Fibroblast of skin of left quadriceps (primary cell): ENCODE results near the gene NR1I3.
"Not testable (repeated sequence)": the region's sequence is repeated elsewhere in the genome, so short reads cannot be mapped to it uniquely, and the experiment has no call there.

Experiments
- DNase-seq, 2 experiments: peaks; one replicate each; pipeline ENCODE4 v3.0.0-alpha.2; 2013; ENCODE audit warnings: low read depth in 2 of 2

Gene NR1I3

DNA sequence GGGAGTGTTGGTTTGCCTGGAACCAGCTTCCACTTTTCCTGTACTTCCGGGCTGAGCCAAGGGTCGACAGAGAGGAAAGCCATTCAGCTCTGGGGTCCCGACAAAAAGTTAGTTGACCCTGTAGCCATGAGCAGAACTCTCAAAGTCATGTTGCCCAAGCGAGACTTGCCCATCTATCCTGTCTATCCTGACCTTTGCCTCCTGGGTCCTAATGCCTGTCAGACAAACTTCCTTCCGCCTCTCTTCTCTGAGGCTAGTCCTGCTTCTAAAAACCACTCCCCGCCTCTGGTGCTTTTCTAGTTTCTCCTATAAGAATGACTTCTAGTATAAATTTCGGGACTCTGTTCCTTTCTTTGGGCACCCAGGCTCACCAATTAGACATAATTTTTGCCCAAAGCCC lies 12.8 kb upstream of the NR1I3 start:
- no peak for DNase-seq

DNA sequence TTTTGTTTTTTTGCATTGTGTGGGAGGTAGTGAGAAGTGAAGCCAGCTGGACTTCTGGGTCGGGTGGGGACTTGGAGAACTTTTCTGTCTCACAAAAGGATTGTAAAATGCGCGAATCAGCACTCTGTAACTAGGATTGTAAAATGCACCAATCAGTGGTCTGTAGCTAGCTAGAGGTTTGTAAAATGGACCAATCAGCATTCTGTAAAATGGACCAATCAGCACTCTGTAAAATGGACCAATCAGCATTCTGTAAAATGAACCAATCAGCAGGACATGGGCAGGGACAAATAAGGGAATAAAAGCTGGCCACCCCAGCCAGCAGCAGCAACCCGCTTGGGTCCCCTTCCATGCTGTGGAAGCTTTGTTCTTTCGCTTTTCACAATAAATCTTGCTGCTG lies 12.1 kb upstream of the NR1I3 start:
- not testable (repeated sequence) for DNase-seq

DNA sequence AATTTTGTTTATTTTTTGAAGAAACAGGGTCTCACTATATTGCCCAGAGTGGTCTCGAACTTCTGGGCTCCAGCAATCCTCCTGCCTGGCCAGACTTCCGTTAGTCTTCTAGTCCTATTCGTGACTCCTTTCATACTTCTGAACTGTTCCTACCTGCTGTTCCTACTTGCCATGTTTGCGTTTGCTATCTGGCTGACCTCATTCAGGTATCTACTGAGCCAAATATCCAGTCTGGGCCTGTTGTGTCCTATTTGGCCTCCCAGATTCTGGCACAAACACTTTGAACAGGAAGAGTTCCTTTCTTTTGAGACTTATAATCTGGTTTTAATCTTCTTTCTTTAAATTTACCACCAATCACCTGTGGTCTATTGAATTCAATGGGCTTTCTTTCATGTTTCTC lies 6.9 kb upstream of the NR1I3 start:
- no peak for DNase-seq

DNA sequence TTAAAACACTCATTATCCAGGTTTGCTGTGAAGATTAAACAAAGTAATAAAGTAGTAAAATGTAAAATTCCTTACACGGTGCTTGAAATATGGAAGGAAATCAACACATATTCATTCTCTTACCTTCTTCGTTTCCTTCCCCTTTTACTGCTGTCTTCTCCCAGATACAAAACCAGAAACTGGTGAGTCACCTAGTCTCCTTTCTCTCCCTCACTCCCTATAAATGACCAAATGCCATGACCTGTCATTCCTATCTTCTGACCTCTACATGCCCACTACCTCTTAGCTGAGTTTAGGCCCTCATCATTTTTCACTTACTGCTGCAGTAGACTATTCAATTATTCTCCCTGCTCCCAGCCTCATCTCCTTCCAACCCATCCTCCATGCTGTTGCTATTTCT lies 4.3 kb upstream of the NR1I3 start:
- DNase-seq = no peak

DNA sequence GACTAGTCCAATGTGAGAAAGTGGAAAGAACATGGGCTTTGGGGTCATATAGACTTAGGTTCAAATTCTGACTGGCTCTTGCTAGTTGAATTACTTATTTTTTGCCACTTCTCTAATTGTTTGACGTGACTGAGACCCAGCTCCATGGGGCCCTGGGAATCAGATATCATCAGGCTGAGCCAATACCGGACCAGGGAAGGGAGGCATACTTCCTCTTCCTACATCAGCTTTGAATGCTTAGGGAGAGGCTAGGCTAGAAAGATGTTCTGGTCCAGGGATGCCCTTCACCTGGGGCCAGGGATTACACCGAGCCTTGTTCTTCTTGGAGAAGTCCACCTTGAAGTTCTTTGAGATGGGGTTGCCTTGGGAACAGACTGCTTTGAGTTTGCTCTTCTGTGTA lies 3.7 kb upstream of the NR1I3 start:
- DNase-seq = no peak

DNA sequence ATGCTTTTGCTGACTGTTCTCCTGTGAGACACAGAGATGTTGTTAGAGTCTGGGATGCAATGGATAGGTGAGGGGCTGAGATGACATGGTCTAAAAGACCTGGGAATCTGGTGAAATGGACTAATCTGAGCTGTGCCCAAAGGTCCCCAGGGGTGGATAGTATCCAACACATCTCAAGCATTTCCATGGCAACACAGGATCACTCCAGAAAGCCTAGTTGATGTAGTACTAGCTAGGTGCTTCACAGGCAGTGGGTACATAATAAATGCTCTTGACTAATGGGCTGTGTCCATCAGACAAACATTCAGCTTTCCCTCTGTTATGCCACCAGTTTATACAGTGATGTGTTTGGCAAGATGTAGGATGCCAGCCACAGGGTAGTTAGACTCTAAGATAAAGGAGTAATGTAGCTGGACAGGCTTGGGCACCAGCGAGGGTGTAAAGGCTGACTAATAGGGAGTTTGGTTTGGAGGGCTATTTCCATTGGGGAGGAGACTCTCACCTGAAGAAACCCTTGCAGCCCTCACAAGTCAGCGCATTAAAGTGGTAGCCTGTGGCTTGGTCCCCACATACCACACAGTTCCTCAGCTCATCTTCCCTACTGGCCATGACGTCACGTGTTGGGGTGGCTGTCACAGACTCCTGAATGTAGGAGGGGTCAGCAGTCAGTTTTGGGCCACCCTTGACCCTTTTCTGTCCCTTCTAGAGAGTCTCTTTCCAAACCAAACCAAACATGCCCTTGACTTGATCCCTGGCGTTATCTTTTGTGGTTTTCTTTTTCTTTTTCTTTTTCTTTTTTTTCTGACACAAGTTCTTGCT lies 1.8 kb downstream of the NR1I3 start:
- no peak for DNase-seq

DNA sequence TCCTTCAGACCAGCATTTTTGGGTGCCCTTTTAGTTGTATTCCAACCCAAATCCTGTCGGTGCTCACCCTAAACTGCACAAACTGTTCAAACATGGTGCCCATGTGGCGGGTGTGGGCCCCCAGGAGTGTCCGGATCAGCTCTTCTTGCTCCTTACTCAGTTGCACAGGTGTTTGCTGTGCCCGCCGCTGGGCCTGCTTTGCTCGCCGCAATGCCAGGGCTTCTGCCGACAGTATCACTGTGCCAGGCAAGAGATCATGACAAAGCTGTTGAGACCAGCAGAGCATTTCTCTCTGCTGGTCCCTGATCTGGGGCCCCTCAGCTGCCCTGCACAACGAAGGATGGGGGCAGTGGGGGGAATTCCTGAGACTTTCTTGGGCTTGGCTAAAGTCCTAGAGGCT lies 4.9 kb downstream of the NR1I3 start:
- DNase-seq = no peak

DNA sequence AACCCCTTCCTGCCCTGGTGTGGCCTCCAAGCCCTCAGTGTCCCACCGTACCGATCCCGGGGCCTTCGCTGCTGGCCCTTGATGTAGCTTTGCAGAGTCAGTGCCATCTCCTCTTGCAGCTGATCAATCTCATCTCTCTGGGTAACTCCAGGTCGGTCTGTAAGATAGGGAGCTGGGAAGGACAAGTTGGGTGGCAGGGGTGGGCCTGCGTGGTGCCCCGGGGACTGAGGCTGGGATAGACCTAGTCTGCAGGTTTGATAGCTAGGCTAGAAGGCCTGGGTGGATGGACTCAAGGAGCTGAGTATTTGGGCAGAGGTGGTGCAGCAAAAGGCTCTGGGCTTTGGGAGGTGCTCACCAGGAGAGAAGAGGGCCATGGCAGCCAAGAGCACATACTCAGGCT lies 7.2 kb downstream of the NR1I3 start:
- no peak for DNase-seq

DNA sequence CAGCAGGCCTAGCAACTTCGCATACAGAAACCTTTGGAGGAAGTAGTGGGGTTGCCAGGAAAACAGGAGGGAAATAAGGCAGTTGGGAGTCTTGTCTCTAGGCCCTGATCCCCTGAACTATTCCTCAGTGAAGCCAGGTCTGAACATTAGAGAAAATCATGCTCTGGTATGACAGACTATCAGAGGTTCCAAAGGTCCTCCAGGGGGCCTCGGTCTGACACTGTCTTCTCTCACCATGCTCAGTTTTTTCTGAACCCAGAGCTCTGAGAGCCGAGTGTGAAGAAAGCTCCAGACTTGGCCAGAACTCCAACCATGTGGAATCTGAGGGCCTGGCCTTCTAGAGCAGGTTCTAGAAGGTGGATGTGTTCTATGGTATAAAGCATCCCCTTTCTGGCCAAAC lies 8.1 kb downstream of the NR1I3 start:
- no peak for DNase-seq

DNA sequence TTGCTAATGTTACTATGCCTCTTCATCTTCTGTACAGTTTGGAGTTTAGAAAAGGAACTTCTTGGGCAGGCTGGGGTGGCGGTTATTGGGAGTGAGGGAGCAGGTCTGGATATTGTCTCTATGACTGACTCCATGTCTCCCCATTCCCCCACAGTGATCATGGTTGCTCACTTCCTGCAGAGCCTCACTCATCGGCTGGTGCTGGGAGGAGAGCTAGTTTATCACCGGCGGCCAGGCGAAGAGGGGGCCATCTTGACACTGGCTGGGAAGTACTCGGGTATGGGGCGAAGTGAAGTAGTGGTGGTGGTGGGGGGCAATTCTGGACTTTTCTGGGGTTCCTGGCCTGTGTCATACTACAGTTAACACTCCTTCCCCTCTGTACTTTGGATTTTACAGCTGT lies 10.0 kb downstream of the NR1I3 start:
- DNase-seq = no peak

DNA sequence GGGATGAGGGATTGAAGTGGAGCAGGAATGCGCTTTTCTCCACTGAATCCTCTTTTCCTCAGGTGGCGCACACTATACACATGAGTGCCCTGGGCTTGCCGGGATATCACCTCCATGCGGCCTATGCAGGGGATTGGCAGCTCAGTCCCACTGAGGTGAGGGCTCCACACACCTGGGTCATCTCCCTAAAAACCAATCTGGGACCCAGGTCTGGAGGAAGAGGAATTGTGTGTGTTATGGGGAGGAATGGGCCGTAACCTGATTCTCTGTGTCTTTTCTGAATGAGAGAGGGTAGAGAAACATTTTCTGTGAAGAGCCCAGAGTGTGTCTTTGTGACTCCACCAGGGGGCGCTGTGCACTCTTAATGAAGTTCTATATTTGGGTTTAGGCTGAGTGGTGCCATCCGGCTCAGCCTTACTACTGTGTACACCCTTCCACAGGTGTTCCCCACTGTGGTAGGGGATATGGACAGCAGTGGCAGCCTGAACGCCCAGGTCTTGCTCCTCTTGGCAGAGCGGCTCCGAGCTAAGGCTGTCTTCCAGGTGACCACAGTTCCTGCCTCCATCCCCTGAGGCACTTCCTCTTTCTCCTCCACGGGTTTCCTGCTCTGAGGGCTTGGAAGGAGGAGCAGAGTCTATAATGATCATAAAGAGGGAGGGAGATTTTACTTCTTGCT lies 10.7 kb downstream of the NR1I3 start:
- peak; percentile 26 to 39 for DNase-seq

DNA sequence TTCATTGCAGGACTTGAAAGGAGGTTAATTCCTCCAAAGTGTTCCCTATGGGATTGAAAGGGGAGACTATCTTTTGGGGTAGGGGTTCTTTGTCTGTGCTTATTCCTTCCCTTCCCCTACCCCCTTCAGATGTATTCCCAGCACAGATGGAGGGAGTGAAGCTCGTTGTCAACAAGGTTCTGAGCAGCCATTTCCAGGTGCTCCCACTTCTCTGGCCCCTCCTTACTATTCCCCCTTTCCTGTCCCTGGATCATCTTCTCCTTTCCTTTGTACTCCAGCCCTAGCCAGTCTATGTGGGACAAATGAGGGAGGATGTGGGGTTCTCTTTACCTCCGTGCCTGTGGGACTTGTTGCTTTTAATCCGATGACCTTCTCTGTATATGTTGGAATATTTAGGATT lies 11.2 kb downstream of the NR1I3 start:
- DNase-seq = no peak

DNA sequence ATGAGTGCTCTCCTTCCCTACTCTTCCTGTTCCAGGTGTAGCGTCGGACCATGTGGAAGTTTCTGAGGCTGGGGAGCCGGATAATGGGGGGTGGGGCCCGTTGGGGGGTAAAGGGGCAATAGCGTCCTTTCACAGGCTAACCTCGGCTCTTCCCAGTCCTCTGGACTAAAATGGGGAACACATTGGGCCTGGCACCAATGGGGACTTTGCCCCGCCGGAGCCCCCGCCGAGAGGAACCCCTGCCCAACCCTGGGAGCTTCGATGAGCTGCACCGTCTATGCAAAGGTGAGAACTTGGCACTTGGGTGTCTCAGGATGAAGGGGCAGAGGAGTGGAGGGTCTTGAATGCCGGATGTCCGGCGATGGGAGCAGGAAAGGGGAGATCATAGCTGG lies 11.7 kb downstream of the NR1I3 start:
- no peak for DNase-seq

DNA sequence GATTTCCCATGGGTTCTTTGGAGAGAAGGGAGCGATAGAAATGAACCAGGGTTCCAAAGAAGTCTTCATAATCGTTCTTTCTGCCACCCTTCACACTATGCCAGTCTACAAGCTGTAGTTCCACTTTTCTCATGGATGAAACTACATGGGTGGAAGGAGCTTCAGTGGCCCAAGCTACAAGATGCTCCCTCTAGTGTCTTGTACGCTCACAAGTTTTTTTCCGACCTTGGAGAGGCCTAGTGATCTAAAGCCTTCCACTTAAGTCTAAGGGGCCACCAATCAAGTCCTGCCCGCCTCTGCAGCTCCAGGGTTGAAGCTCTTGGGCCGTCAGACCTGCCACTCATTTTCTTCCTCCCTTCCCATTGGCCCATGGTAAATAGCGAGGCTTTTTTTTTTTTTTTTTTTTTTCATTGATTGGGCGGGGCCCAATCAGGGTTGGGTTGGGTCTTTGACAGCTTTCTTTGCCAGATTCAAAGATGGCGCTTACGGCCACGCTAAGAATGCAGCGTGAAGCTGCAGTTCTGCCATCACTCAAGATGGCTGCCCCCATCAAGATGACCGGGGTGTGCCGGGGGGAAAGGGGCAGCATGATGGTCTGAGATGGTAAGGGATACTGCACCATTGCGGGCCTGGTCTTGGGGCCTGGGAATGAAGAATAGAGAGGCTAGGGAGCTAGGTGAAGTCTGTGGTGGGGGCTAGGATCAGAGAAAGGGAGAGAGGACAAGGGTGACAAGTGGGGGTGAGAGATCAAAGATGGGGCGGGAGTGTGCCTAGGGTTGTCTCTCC lies 12.3 kb downstream of the NR1I3 start, which contains the start of gene TOMM40L:
Gene TOMM40L (plus strand): TSS at position 527 of the 786 bp plus-strand sequence. CDS start 430 bp downstream, outside the sequence.
- DNase-seq = peak; percentile 99

DNA sequence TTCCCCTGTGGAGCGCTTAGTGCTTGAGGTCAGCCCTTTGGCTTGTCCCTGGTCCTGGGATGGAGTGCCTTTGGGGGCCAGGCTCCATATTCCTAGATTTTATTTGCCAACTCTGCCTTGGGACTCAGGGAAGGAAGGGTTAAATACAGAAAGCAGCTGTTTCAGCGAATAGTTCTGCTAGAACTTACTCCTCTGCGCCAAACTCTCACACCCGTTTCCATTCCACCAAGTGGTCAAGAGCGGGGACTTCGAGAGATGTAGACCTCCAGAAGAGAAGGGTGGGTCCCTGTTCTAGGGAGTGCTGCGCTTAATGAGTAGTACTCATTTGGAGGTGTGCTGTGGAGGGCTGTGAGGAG lies 12.8 kb downstream of the NR1I3 start:
- DNase-seq = no peak

DNA sequence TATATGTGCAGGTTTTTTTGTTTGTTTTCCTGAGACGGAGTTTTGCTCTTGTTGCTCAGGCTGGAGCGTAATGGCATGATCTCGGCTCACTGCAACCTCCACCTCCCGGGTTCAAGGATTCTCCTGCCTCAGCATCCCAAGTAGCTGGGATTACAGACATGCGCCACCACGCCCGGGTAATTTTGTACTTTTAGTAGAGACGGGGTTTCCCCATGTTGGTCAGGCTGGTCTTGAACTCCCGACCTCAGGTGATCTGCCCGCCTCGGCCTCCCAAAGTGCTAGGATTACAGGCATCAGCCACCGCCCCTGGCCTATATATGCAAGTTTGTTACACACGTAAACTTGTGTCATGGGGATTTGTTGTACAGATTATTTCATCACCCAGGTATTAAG lies 13.3 kb downstream of the NR1I3 start:
- not testable (repeated sequence) for DNase-seq

DNA sequence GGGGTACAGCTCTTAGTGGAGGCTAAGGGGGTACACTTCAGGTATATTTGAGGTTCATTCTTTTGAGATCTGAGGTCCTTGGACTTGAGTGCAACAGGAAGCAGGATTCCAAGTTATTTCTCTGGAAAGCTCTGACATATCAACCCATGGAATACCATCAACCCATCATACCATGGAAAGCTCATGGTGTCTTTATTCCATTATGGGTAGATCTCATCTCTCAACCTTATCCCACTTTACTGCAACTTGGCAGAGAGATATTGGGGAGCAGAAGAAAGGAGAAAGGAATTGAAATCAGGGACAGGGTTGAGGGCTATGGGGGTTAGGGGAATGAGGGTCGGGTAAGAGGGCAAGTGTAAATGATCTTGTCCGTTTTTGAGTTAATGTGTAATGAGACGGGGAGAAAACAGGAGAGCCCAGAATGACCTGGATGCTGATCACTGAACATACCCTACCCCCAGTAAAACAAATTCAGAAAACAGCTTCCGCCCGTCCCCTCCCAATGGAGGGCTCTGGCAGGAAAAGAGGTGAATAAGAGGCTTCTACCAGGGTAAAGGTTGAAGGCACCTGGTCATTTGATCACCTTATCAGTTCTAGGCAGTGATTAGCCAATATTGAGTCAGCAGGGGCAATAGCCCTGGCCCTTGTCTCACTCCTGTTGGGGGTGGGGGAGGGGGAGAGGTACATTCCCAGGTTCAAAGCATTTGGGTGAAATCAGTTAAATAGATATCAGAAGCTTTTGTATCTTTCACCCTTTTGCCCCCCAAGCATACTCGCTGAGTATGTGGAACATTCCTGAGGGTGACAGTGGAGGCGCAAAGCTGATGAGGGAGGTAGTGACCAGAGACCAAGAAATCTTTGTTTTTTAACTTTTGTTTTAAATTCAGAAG lies 14.0 kb downstream of the NR1I3 start:
- DNase-seq = no peak

DNA sequence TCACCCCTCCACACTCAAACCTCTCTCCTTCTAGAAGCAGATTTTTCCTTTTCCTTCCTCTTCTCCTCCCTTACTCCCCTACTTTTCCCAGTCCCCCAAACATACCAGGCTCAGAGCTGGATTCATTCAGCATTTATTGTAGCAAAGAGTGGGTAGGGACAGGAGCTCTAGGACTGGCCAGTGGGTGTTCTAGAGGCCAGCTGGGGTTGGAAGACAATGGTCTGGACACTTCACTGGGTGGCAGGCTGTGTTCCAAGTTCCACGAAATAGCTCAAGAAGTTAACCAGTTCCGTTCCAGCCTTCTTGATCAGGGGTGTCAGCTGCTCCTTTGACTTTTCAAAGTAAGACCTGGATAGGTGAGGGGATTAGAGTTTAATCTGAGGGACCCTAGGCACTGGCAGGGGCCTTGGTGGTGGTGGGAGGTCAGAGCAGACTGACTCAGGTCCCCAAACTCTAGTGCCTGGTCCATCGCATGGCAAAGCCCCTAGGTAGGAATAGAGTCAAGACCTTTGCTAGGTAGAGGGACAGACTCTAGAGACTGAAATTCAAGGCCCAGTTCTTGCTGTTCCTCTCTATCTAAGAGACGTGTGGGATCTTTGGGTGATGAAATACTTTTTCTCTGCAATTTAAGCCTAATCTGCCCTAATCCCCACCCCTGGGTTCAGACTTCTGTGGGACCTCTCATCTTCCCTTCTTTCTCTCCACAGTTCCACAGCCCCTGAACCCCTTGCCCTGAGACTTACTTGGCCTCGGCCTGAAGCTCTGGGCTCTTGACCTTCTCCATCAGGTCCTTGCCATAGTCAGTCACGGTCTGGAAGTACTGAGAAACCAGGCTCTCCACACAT lies 15.6 kb downstream of the NR1I3 start:
- no peak for DNase-seq

DNA sequence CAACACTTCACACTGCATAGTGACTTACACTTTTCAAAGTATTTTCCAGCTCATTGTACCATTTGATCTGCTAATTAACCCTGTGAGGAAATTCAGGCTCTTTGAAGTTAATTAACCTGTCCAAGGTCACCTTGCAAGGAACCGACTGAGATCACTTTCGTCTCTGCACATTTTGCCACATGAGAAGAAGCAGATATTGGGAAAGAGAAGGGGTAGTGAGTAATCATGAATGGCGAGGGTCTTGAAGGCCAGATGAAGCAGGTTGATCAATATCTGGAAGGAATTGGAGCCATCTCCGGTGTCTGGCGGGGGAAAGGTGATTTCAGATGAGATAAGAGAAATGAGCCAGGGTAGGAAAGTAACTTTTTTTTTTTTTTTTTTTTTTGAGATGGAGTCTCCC lies 18.0 kb downstream of the NR1I3 start:
- no peak for DNase-seq

DNA sequence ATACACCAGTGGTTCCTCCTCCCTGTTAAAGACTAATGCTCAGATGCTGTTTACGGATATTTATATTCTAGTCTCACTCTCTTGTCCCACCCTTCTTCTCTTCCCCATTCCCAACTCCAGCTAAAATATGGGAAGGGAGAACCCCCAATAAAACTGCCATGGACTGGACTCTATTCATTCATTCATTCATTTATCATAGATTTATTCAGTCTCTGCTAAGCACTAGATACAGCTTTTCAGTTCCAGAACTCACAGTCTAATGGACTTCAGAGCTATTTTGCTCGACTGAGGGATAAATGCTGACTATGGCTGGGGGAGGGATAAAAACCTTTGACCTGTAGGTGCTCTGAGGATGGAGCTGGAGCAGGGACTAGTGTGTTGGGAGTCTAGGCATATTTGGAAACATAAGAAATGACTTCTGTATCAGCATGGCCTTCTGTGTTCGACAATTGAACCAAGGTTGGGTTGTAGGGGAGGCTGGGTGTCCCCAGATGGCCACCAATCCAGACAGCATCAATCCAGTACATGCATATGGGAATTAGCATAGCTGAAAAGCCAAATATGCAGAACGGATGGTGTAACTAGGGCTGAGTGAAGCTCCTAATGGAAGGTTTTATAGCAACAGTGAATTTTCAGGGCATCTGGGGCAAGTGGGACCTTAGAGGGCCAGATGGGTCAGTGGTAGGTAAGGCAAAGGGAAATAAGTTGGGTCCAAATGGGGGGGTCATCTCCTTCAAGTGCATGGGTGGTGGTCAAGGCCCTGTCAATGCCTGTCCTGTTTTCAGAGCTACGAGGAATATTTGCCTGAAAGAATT lies 18.7 kb downstream of the NR1I3 start:
- DNase-seq = no peak
